Natural killer cell (primary cell): ENCODE data around the gene WEE2. TPM values are rescaled to one million over a fixed set of nuclear protein-coding genes. Genes with fewer than 3 reads are reported as not detected.
"Not testable (repeated sequence)": the region's sequence is repeated elsewhere in the genome, so short reads cannot be mapped to it uniquely, and the experiment has no call there.

Source experiments
- ATAC-seq, 3 donors: fragments of 150-1000 bp in 2 of 3; fragments of 200-7000 bp in 1 of 3; cut with Tn5 transposase; 1 replicate in 1 of 3; 2 replicates in 2 of 3; pipeline ENCODE4 v1.10.0; 2021; ENCODE audit warnings: mild to moderate bottlenecking in 2 of 3, moderate library complexity in 2 of 3
- DNase-seq, 2 donors: peaks; one replicate each; pipeline versions ENCODE4 v3.0.0 to v3.0.0-alpha.2; 2013 to 2021; ENCODE audit warnings: mixed read lengths in 1 of 2
- H3K27ac ChIP-seq: one replicate; pipeline ENCODE4 v1.5.1; 2013; ENCODE audit warnings: mild to moderate bottlenecking, low read length
- H3K27me3 ChIP-seq: one replicate; pipeline ENCODE4 v1.6.1; 2013; ENCODE audit warnings: low read length; ENCODE audit not compliant: control insufficient read depth, insufficient read depth
- H3K36me3 ChIP-seq: one replicate; pipeline ENCODE4 v1.6.1; 2013; ENCODE audit warnings: low read length; ENCODE audit not compliant: control insufficient read depth, insufficient read depth
- H3K4me1 ChIP-seq: one replicate; pipeline ENCODE4 v1.6.1; 2013; ENCODE audit warnings: low read length; ENCODE audit not compliant: control insufficient read depth, insufficient read depth
- H3K4me3 ChIP-seq: one replicate; pipeline ENCODE4 v1.5.1; 2013; ENCODE audit warnings: low read length
- H3K9me3 ChIP-seq: one replicate; pipeline ENCODE4 v1.6.1; 2013; ENCODE audit warnings: low read length; ENCODE audit not compliant: control insufficient read depth, insufficient read depth
- H3K27ac Mint-ChIP-seq, 2 donors: one replicate each; pipeline ENCODE4 v1.8.0; 2022; ENCODE audit warnings: mild to moderate bottlenecking in 2 of 2, mixed read lengths in 2 of 2, moderate library complexity in 1 of 2
- H3K27me3 Mint-ChIP-seq, 2 donors: one replicate each; pipeline ENCODE4 v1.8.0; 2022; ENCODE audit warnings: low read depth in 2 of 2, mixed read lengths in 2 of 2
- H3K36me3 Mint-ChIP-seq: one replicate; pipeline ENCODE4 v1.8.0; 2022; ENCODE audit warnings: mixed read lengths
- H3K4me1 Mint-ChIP-seq, 2 donors: one replicate each; pipeline ENCODE4 v1.8.0; 2022; ENCODE audit warnings: mixed read lengths in 2 of 2
- H3K4me3 Mint-ChIP-seq: one replicate; pipeline ENCODE4 v1.8.0; 2022; ENCODE audit warnings: mild to moderate bottlenecking, moderate library complexity, mixed read lengths
- H3K9me3 Mint-ChIP-seq, 2 donors: one replicate each; pipeline ENCODE4 v1.8.0; 2022; ENCODE audit warnings: mixed read lengths in 2 of 2
- CTCF ChIP-seq: fragments of 200-600 bp; IDR thresholded peaks from one replicate; pipeline ENCODE4 v1.8.0; 2022; ENCODE audit warnings: antibody characterized with exemption
- WGBS: methylation state at CpG from one replicate; pipeline ENCODE4 v1.1.7; 2013; ENCODE audit warnings: missing lambda C conversion rate; ENCODE audit not compliant: insufficient coverage; 5-methylcytosine and 5-hydroxymethylcytosine counted together
- intact Hi-C: fragments of 100-400 bp; cut with micrococcal nuclease; formaldehyde crosslinking; loops from one replicate; pipeline ENCODE4 v1.14.2; 2022
- total RNA-seq, 4 donors: library from RNA; stranded (reverse); fragments of 120-200 nt in 1 of 4; gene quantifications; one replicate each; pipeline versions ENCODE4 v1.2.3 to v1.2.4, GENCODE V29; 2013 to 2022

Gene WEE2
- total RNA-seq, 3 donors from 2014 or later (not counting 1 experiment from before 2014, with no cell fraction given) = 0.16 to 0.68 (median 0.23) TPM

GRCh38 chr7:141739250-141739649, 31.1 kb downstream of the WEE2 start:
- DNase-seq (no peak), ATAC-seq (no peak)
- no peak overlapping the region for H3K27ac ChIP-seq
- peaks cover 8% of the 10 kb centered on the region for H3K4me1 ChIP-seq
- Mint-ChIP-seq H3K27ac (peak overlapping the region; percentile 74 to 99), H3K4me1 (peaks cover 39 to 47% of the 10 kb centered on the region in 2 donors), H3K9me3 (no peaks in the 10 kb centered on the region), H3K4me3 (peak overlapping the region; percentile 100), H3K36me3 (peaks cover 26% of the 10 kb centered on the region), H3K27me3 (no peaks in the 10 kb centered on the region)
- H3K4me3 ChIP-seq = no peak overlapping the region
- H3K9me3 ChIP-seq = no peaks in the 10 kb centered on the region
- intact Hi-C loops = loop anchor here (5.0 kb wide), 1 partner anchor 187 kb away; the partner anchor contains the start of gene AGK
- no peaks in the 10 kb centered on the region for H3K27me3 ChIP-seq
- peaks cover 35% of the 10 kb centered on the region for H3K36me3 ChIP-seq
- TF ChIP-seq CTCF = no peak
- WGBS = 80% methylated on average over 2 of the region's 3 CpGs

GRCh38 chr7:141742229-141742628, 34.1 kb downstream of the WEE2 start:
- Histone ChIP-seq H3K4me1 (peaks cover 4% of the 10 kb centered on the region), H3K9me3 (no peaks in the 10 kb centered on the region), H3K36me3 (peaks cover 63% of the 10 kb centered on the region), H3K27me3 (no peaks in the 10 kb centered on the region), H3K4me3 (no peak overlapping the region), H3K27ac (no peak overlapping the region)
- peaks cover 39 to 41% of the 10 kb centered on the region in 2 donors for H3K4me1 Mint-ChIP-seq
- intact Hi-C loops = no loop called here
- no peak for DNase-seq
- ATAC-seq = no peak
- no CpG with 5 or more reads among the region's 1 CpG for WGBS
- peak overlapping the region in 1 of 2 donors; percentile 45 for H3K27ac Mint-ChIP-seq
- H3K36me3 Mint-ChIP-seq = peaks cover 27% of the 10 kb centered on the region
- no peak overlapping the region for H3K4me3 Mint-ChIP-seq
- TF ChIP-seq CTCF = no peak
- no peaks in the 10 kb centered on the region for H3K27me3 Mint-ChIP-seq
- no peaks in the 10 kb centered on the region for H3K9me3 Mint-ChIP-seq

GRCh38 chr7:141744131-141744530, 36.0 kb downstream of the WEE2 start:
- Histone ChIP-seq H3K27ac (no peak overlapping the region), H3K9me3 (no peaks in the 10 kb centered on the region), H3K36me3 (peaks cover 77% of the 10 kb centered on the region), H3K4me1 (no peaks in the 10 kb centered on the region), H3K4me3 (no peak overlapping the region), H3K27me3 (no peaks in the 10 kb centered on the region)
- H3K9me3 Mint-ChIP-seq = no peaks in the 10 kb centered on the region
- no peak for TF ChIP-seq CTCF
- intact Hi-C loops = no loop called here
- DNase-seq (no peak), ATAC-seq (no peak)
- WGBS = 95% methylated on average over 2 of the region's 2 CpGs
- peaks cover 23 to 24% of the 10 kb centered on the region in 2 donors for H3K4me1 Mint-ChIP-seq
- H3K27me3 Mint-ChIP-seq = no peaks in the 10 kb centered on the region
- peaks cover 27% of the 10 kb centered on the region for H3K36me3 Mint-ChIP-seq
- H3K27ac Mint-ChIP-seq = peak overlapping the region in 1 of 2 donors; percentile 17
- no peak overlapping the region for H3K4me3 Mint-ChIP-seq

GRCh38 chr7:141748396-141748795, 40.2 kb downstream of the WEE2 start:
- Histone ChIP-seq H3K4me3 (no peak overlapping the region), H3K36me3 (peaks cover 88% of the 10 kb centered on the region), H3K27me3 (no peaks in the 10 kb centered on the region), H3K27ac (no peak overlapping the region), H3K4me1 (no peaks in the 10 kb centered on the region), H3K9me3 (peaks cover 20% of the 10 kb centered on the region)
- H3K4me1 Mint-ChIP-seq = no peaks in the 10 kb centered on the region
- TF ChIP-seq CTCF = no peak
- H3K27me3 Mint-ChIP-seq = no peaks in the 10 kb centered on the region
- intact Hi-C loops = no loop called here
- no peak overlapping the region for H3K27ac Mint-ChIP-seq
- no peak for DNase-seq
- WGBS = 94% methylated on average over 2 of the region's 2 CpGs
- ATAC-seq = no peak
- no peak overlapping the region for H3K4me3 Mint-ChIP-seq
- H3K36me3 Mint-ChIP-seq = peaks cover 46% of the 10 kb centered on the region
- H3K9me3 Mint-ChIP-seq = peaks cover 2 to 10% of the 10 kb centered on the region in 2 donors

DNA sequence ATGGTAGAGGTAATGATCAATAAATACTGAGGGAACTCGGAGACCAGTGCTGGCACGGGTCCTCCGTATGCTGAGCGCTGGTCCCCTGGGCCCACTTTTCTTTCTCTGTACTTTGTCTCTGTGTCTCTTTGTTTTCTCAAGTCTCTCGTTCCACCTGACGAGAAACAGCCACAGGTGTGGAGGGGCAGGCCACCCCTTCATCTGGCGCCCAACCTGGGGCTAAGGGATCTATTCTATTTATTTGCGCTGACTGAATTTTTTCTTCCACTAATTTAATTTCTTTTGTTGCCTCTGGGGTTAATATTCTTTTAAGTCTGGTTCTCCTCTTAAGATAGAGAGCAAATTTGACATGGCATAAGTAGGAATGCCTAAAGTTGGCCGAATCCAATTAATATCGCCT, 43.8 kb downstream of the WEE2 start:
- H3K27ac ChIP-seq, H3K27me3 ChIP-seq, H3K4me3 Mint-ChIP-seq, ATAC-seq, DNase-seq, H3K4me1 ChIP-seq, intact Hi-C loops, H3K27me3 Mint-ChIP-seq, H3K4me3 ChIP-seq, H3K27ac Mint-ChIP-seq: not testable (repeated sequence)
- WGBS = 98% methylated on average over 7 of the region's 10 CpGs
- peaks cover 51% of the 10 kb centered on the region for H3K36me3 Mint-ChIP-seq
- Histone ChIP-seq H3K36me3 (peaks cover 68% of the 10 kb centered on the region), H3K9me3 (peaks cover 20% of the 10 kb centered on the region)
- H3K9me3 Mint-ChIP-seq = peaks cover 2 to 10% of the 10 kb centered on the region in 2 donors
- H3K4me1 Mint-ChIP-seq = peaks cover 0 to 11% of the 10 kb centered on the region in 2 donors
